ENCODE results near the gene CZIB. TPM values are rescaled to one million over a fixed set of nuclear protein-coding genes. Genes with fewer than 3 reads are reported as not detected.

CZIB gene
- polyA plus RNA-seq, 1 experiment: 75.8 TPM

GRCh38 chr1:53264048-53264447 lies 43.6 kb upstream of the CZIB start:
- ChIA-PET POLR2A (no interaction called here), CTCF (interaction anchor here (1.0 to 1.5 kb wide), 2 partner anchors 19 to 129 kb away, joined by 3 to 4 read pairs; no protein-coding TSS in a partner anchor)
- no peak for TF ChIP-seq CTCF (IDR thresholded peaks at IDR 0.05; ENCODE audit: insufficient read depth, low read depth, low read length)
- no peak overlapping the region for H3K4me3 ChIP-seq (ENCODE audit: low read depth, low read length)
- no peaks in the 10 kb centered on the region for H3K27me3 ChIP-seq (ENCODE audit: control insufficient read depth, insufficient read depth, low read length)
- peaks cover 10% of the 10 kb centered on the region for H3K36me3 ChIP-seq (ENCODE audit: control insufficient read depth, insufficient read depth, low read length)
- DNase-seq (ENCODE audit: low read depth): no peak

- CTCF ChIA-PET: interaction anchor here (1.0 to 1.8 kb wide), 3 partner anchors 14 to 132 kb away, joined by 3 to 4 read pairs (median 4); no protein-coding TSS in a partner anchor
Measured at GRCh38 chr1:53262000-53262399, 41.6 kb upstream of the CZIB start.

GRCh38 chr1:53260631-53261247 lies 40.3 kb upstream of the CZIB start:
- ChIA-PET CTCF (interaction anchor here (0.9 to 1.8 kb wide), 3 partner anchors 14 to 134 kb away, joined by 3 to 4 read pairs (median 3); no protein-coding TSS in a partner anchor), POLR2A (no interaction called here)
- Histone ChIP-seq H3K36me3 (ENCODE audit: control insufficient read depth, insufficient read depth, low read length) (peaks cover 10% of the 10 kb centered on the region), H3K27me3 (ENCODE audit: control insufficient read depth, insufficient read depth, low read length) (no peaks in the 10 kb centered on the region), H3K4me3 (ENCODE audit: low read depth, low read length) (no peak overlapping the region)
- no peak for DNase-seq (ENCODE audit: low read depth)
- TF ChIP-seq CTCF (IDR thresholded peaks at IDR 0.05; ENCODE audit: insufficient read depth, low read depth, low read length): no peak

More at GRCh38 chr1:53262000-53262399, 41.6 kb upstream of the CZIB start:
- Histone ChIP-seq H3K27me3 (ENCODE audit: control insufficient read depth, insufficient read depth, low read length) (no peaks in the 10 kb centered on the region), H3K36me3 (ENCODE audit: control insufficient read depth, insufficient read depth, low read length) (peaks cover 10% of the 10 kb centered on the region), H3K4me3 (ENCODE audit: low read depth, low read length) (no peak overlapping the region)
- POLR2A ChIA-PET: no interaction called here
- no peak for DNase-seq (ENCODE audit: low read depth)
- TF ChIP-seq CTCF (IDR thresholded peaks at IDR 0.05; ENCODE audit: insufficient read depth, low read depth, low read length): no peak

- H3K4me3 ChIP-seq (ENCODE audit: low read depth, low read length): no peak overlapping the region
- DNase-seq (ENCODE audit: low read depth): no peak
- CTCF ChIA-PET: interaction anchor here (0.9 to 1.4 kb wide), 3 partner anchors 13 to 18 kb away, joined by 3 to 4 read pairs (median 3); no protein-coding TSS in a partner anchor
- peaks cover 9% of the 10 kb centered on the region for H3K36me3 ChIP-seq (ENCODE audit: control insufficient read depth, insufficient read depth, low read length)
- TF ChIP-seq CTCF (IDR thresholded peaks at IDR 0.05; ENCODE audit: insufficient read depth, low read depth, low read length): no peak
- H3K27me3 ChIP-seq (ENCODE audit: control insufficient read depth, insufficient read depth, low read length): no peaks in the 10 kb centered on the region
- POLR2A ChIA-PET: no interaction called here
Measured at GRCh38 chr1:53259932-53260331, 39.5 kb upstream of the CZIB start.

GRCh38 chr1:53258216-53258615 lies 37.8 kb upstream of the CZIB start:
- POLR2A ChIA-PET: no interaction called here

More at GRCh38 chr1:53258216-53258615, 37.8 kb upstream of the CZIB start:
- H3K27me3 ChIP-seq (ENCODE audit: control insufficient read depth, insufficient read depth, low read length): no peaks in the 10 kb centered on the region
- H3K36me3 ChIP-seq (ENCODE audit: control insufficient read depth, insufficient read depth, low read length): peaks cover 4% of the 10 kb centered on the region; the same call in 1 of the 2 replicates
- no peak for DNase-seq (ENCODE audit: low read depth)
- H3K4me3 ChIP-seq (ENCODE audit: low read depth, low read length): no peak overlapping the region
- CTCF ChIA-PET: interaction anchor here (0.6 to 1.9 kb wide), 5 partner anchors 8 to 185 kb away, joined by 3 to 6 read pairs (median 3); no protein-coding TSS in a partner anchor
- no peak for TF ChIP-seq CTCF (IDR thresholded peaks at IDR 0.05; ENCODE audit: insufficient read depth, low read depth, low read length)

Data from BJ (cell line).